ENCODE results near the gene NAA38.
A peak's percentile ranks its signal among the peaks of the same experiment; 100 is the strongest.

Gene NAA38

DNA sequence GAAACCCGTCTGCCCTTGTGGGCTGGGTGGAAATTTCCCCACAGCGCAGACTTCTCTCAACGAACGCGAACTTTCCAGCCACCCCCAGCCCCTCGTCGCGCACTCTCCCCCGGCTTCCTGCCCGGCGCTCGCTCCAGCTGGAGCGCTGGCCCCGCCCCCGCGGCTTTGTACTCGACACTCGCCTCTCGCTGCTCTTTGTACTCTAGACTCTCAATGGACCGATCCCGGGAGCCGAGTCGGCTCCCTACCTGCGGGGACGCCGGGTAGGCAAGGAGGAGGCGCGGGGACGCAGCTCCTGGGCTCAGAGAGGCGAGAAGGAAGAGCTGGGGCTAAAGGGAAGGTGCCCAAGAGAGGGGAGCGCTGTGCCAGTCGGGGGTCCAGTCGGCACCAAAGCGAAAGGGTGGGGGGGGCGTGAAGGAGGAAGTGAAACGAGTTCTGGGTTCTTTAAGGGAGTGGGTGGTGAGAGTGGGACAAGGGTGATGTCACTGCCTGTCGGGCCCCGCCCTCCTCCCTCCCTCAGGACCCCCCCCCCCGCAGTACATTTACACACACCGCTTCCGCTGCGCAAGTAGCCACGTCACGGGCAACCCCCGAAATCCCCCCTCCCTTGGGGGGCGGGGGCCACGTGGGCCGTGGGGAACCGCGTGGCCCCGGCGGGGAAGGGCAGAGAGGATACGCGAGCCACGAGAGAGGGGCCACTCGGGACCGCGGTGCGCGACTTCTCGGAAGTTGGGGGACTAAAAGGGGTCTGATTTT is 13.6 kb downstream of the NAA38 start:
- Histone ChIP-seq H3K9ac (ENCODE audit: low read depth, low read length) (peak overlapping the region; percentile 63), H3K9me3 (ENCODE audit: insufficient read depth, low read depth, low read length) (no peaks in the 10 kb centered on the region), H3K4me3 (ENCODE audit: low read length) (peak overlapping the region; percentile 80), H3K4me1 (ENCODE audit: insufficient read depth, low read length) (peaks cover 13% of the 10 kb centered on the region), H3K27me3 (ENCODE audit: insufficient read depth, low read length) (peaks cover 28% of the 10 kb centered on the region), H3K36me3 (ENCODE audit: insufficient read depth, low read length) (peaks cover 3% of the 10 kb centered on the region; the same call in 1 of the 2 replicates), H3K27ac (ENCODE audit: low read depth, low read length) (peak overlapping the region; percentile 77)
- under 1% methylated on average over 57 of the region's 61 CpGs for WGBS

DNA sequence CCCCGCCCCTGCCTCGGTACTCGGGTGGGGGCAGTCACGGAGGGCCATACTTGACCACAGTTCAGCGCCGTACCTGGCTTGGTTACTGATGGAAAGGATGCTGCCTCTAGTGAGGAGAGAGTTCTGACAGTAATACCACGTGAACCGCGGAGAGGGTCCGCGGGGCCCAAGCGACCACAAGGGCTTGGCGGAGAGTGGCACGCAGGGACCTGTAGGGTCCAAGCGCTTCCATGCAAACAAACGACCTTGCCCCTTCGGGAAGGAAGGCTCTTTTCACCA is 14.2 kb downstream of the NAA38 start:
- Histone ChIP-seq H3K36me3 (ENCODE audit: insufficient read depth, low read length) (peaks cover 3% of the 10 kb centered on the region; the same call in 1 of the 2 replicates), H3K4me1 (ENCODE audit: insufficient read depth, low read length) (peaks cover 15% of the 10 kb centered on the region), H3K27me3 (ENCODE audit: insufficient read depth, low read length) (peaks cover 29% of the 10 kb centered on the region), H3K4me3 (ENCODE audit: low read length) (peak overlapping the region; percentile 80), H3K9ac (ENCODE audit: low read depth, low read length) (peak overlapping the region; percentile 54), H3K9me3 (ENCODE audit: insufficient read depth, low read depth, low read length) (no peaks in the 10 kb centered on the region), H3K27ac (ENCODE audit: low read depth, low read length) (peak overlapping the region; percentile 77; the same call in 1 of the 2 replicates)
- WGBS = under 1% methylated on average over 17 of the region's 17 CpGs

DNA sequence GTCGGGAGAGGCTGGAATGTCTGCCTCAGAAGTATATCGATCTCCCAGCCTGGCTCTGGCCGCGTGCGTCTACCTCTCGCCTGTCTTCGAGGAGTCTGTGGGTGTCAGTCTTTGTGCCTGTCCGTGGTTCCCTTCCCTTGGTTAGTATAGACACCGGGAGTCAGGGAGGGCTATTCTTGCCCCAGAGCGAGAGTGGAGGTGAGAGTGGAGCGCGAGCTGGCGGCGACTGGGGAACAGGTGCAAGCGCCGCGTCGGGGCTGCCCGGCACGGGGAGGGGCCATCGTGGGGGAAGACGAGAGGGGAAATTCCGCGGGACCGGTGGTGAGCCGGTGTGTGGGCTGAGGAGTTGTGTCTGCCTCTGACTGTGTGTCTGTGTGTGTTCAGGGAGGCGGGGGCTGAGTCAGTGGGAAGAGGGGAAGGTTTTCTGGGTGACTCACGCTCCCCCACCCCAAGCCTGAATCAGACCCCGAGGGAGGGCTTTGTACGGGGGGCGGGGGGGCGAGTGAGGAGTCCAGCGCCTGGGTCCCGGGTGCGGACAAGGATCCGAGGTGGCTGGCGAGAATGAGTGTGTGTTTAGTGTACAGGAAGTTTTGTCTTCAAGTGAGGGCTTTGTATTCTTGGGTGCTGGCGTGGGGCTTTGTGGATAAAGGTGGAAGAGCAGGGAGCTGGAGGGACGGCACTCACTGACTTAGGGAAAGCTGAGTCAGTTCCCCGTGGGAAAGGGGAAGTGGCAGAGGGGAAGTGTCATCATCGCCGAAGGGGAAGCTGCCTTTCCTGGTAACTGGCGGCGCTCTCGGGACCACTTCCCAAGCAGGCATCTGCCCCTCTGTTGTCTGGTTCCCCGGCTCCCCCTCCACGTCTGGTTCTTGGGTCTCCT is 14.7 kb downstream of the NAA38 start:
- Histone ChIP-seq H3K36me3 (ENCODE audit: insufficient read depth, low read length) (peaks cover 3% of the 10 kb centered on the region; the same call in 1 of the 2 replicates), H3K27ac (ENCODE audit: low read depth, low read length) (peak overlapping the region; percentile 77; the same call in 1 of the 2 replicates), H3K27me3 (ENCODE audit: insufficient read depth, low read length) (peaks cover 29% of the 10 kb centered on the region), H3K9me3 (ENCODE audit: insufficient read depth, low read depth, low read length) (no peaks in the 10 kb centered on the region), H3K9ac (ENCODE audit: low read depth, low read length) (peak overlapping the region; percentile 54; the same call in 1 of the 2 replicates), H3K4me3 (ENCODE audit: low read length) (peak overlapping the region; percentile 80), H3K4me1 (ENCODE audit: insufficient read depth, low read length) (peaks cover 18% of the 10 kb centered on the region)
- 0% methylated on average over 45 of the region's 47 CpGs for WGBS

DNA sequence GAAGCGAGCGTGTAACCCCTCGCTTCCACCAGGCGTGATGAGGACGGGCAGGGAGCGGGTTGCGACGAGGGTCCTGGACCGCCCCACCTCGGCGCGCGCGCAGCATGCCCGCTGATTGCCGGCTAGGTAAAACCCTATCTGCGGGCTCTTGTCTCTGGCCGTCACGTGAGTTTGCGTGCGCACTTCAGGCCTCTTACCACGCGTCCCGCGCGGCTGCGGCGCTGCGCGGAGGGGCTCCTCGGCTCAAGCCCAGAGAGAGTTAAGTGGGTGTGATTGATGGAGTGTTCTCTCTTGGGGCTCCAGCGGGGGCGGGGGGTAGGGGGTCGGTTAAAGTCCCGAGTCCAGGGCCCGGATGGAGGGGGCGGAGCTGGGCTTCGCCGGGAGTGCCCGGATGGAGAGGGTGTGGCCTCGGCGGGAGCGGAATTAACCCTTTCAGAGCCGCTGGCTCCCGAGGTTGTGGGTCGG is 15.4 kb downstream of the NAA38 start:
- Histone ChIP-seq H3K27me3 (ENCODE audit: insufficient read depth, low read length) (peaks cover 29% of the 10 kb centered on the region), H3K36me3 (ENCODE audit: insufficient read depth, low read length) (peaks cover 3% of the 10 kb centered on the region; the same call in 1 of the 2 replicates), H3K27ac (ENCODE audit: low read depth, low read length) (peak overlapping the region; percentile 86), H3K4me1 (ENCODE audit: insufficient read depth, low read length) (peaks cover 24% of the 10 kb centered on the region), H3K9me3 (ENCODE audit: insufficient read depth, low read depth, low read length) (no peaks in the 10 kb centered on the region), H3K4me3 (ENCODE audit: low read length) (peak overlapping the region; percentile 80), H3K9ac (ENCODE audit: low read depth, low read length) (peak overlapping the region; percentile 81)
- under 1% methylated on average over 46 of the region's 46 CpGs for WGBS

DNA sequence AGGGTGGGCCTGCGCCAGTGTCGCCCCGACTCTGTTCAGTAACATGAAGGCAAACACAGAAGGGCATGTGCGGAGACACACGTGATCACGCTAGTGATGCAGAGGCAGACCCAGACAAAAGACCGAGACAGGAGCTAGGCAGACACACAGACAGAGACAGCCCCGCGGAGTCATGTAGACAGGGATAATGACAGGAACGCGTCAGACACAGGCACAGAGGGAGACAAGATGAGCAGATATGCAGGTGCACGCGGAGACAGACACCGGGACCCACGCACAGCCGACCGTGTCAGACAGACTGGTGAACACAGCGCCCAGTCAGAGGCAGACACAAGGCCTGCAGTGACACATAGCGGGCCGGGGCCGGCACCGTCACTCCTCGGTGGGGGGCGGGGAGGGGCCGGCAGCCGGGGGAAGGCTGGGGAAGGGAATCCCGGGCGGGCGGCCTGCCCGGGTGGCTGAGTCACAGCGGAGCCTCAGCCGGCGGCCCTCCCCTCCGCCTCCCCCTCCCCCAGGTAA is 15.9 kb downstream of the NAA38 start:
- Histone ChIP-seq H3K27me3 (ENCODE audit: insufficient read depth, low read length) (peaks cover 29% of the 10 kb centered on the region), H3K4me3 (ENCODE audit: low read length) (peak overlapping the region; percentile 80), H3K27ac (ENCODE audit: low read depth, low read length) (peak overlapping the region; percentile 86), H3K9me3 (ENCODE audit: insufficient read depth, low read depth, low read length) (no peaks in the 10 kb centered on the region), H3K4me1 (ENCODE audit: insufficient read depth, low read length) (peaks cover 24% of the 10 kb centered on the region), H3K9ac (ENCODE audit: low read depth, low read length) (peak overlapping the region; percentile 81; the same call in 1 of the 2 replicates), H3K36me3 (ENCODE audit: insufficient read depth, low read length) (peaks cover 2% of the 10 kb centered on the region; the same call in 1 of the 2 replicates)
- WGBS = 3% methylated on average over 34 of the region's 34 CpGs

DNA sequence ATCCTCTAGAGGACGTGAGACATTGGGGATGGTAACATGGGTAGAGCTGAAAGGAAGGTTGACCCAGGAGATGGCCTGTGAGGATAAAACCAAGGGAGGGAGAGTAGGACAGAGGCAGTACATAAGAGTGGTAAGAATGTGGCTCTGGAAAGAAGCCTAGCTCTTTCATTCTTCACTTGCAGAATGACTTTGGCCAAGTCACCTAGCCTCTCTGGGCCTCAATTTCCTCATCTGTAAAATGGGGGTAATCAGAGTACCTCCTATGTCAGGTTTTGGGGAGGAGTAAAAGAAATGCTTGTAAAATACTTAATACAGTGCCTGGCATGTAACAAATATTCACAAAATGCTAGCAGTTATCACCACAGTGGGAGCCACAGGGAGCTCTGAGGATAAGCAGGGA is 16.5 kb downstream of the NAA38 start:
- peaks cover 24% of the 10 kb centered on the region for H3K4me1 ChIP-seq (ENCODE audit: insufficient read depth, low read length)
- H3K36me3 ChIP-seq (ENCODE audit: insufficient read depth, low read length) = no peaks in the 10 kb centered on the region
- no peak overlapping the region for H3K27ac ChIP-seq (ENCODE audit: low read depth, low read length)
- H3K9ac ChIP-seq (ENCODE audit: low read depth, low read length) = no peak overlapping the region
- WGBS = 61% methylated on average over 1 of the region's 1 CpG
- peaks cover 29% of the 10 kb centered on the region for H3K27me3 ChIP-seq (ENCODE audit: insufficient read depth, low read length)
- peak overlapping the region; percentile 80 for H3K4me3 ChIP-seq (ENCODE audit: low read length)
- H3K9me3 ChIP-seq (ENCODE audit: insufficient read depth, low read depth, low read length) = no peaks in the 10 kb centered on the region

DNA sequence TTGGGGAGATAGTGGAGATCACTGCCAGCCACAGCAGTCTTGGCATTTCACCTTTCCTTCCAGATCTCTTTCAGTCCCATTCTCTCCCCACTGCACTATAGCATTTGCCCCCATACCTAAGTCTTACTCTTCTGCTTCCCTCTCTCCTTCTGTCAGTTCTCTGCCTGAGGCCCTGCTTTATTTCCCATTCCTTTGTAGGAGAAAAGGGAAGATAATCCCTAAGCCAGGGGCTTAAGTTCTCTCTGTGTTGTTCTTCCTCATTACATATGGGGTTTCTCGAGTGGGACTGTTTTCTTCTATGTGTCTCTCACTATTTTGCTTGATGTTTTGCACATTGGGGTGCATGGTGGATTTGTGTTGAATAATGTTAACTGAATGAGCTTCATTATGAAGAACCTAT is 16.9 kb downstream of the NAA38 start:
- Histone ChIP-seq H3K9ac (ENCODE audit: low read depth, low read length) (no peak overlapping the region), H3K4me3 (ENCODE audit: low read length) (no peak overlapping the region), H3K4me1 (ENCODE audit: insufficient read depth, low read length) (peaks cover 24% of the 10 kb centered on the region), H3K27me3 (ENCODE audit: insufficient read depth, low read length) (peaks cover 29% of the 10 kb centered on the region), H3K27ac (ENCODE audit: low read depth, low read length) (no peak overlapping the region), H3K9me3 (ENCODE audit: insufficient read depth, low read depth, low read length) (no peaks in the 10 kb centered on the region), H3K36me3 (ENCODE audit: insufficient read depth, low read length) (no peaks in the 10 kb centered on the region)
- 55% methylated on average over 1 of the region's 1 CpG for WGBS

DNA sequence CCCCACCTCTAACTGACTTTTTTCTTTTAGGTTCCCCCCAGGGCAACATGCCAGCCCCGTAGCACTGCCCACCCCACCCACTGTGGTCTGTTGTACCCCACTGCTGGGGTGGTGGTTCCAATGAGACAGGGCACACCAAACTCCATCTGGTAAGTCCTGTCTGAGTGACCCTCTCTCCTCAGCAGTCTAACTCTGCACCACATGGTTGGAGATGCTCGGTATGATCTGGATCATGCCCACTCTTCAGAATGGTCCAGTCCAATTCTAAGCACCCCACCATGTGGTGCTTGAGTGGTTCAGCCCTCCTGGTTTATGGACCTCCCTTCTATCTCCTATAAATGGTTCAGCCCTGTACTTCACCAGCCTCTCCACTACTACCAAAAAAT is 17.5 kb downstream of the NAA38 start:
- Histone ChIP-seq H3K4me1 (ENCODE audit: insufficient read depth, low read length) (peaks cover 24% of the 10 kb centered on the region), H3K27ac (ENCODE audit: low read depth, low read length) (no peak overlapping the region), H3K36me3 (ENCODE audit: insufficient read depth, low read length) (no peaks in the 10 kb centered on the region), H3K4me3 (ENCODE audit: low read length) (no peak overlapping the region), H3K27me3 (ENCODE audit: insufficient read depth, low read length) (peaks cover 29% of the 10 kb centered on the region), H3K9ac (ENCODE audit: low read depth, low read length) (no peak overlapping the region), H3K9me3 (ENCODE audit: insufficient read depth, low read depth, low read length) (no peaks in the 10 kb centered on the region)
- WGBS = 81% methylated on average over 2 of the region's 2 CpGs

DNA sequence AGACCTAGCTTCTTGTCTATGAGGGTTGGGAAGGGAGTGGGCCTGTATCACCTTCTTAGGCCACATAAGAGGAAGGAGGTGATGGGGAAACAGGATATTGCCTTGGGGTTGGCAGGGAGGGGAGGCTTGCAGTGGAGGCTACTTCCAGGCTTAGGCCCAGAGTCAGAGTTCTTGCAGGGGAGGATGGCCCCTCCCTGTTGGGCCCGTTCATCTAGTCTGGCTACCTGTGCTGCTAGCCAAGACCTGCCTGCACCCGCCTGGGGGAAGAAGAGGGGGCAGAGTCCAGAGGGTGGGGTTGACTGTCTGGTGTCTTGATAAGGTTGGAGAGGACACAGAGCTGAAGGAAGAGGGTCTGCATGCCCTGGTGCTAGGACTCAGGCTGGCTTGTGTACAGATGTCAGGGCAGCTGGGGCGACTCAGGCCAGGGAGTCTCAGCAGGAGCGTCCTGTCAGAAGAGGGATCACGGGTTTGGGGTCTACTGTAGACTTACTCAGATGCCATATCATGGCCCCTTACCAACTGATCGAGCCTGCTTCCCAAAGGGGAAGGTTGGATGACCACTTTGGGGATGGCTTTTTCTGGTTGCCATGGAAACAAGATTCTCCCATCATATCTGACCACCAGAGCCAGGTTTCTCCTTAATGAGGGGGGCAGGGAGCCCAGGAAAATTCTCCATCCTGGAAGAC is 18.0 kb downstream of the NAA38 start:
- H3K27me3 ChIP-seq (ENCODE audit: insufficient read depth, low read length) = peaks cover 29% of the 10 kb centered on the region
- H3K36me3 ChIP-seq (ENCODE audit: insufficient read depth, low read length) = no peaks in the 10 kb centered on the region
- H3K9me3 ChIP-seq (ENCODE audit: insufficient read depth, low read depth, low read length) = no peaks in the 10 kb centered on the region
- no peak overlapping the region for H3K27ac ChIP-seq (ENCODE audit: low read depth, low read length)
- 81% methylated on average over 6 of the region's 6 CpGs for WGBS
- H3K4me1 ChIP-seq (ENCODE audit: insufficient read depth, low read length) = peaks cover 24% of the 10 kb centered on the region
- H3K9ac ChIP-seq (ENCODE audit: low read depth, low read length) = no peak overlapping the region
- H3K4me3 ChIP-seq (ENCODE audit: low read length) = no peak overlapping the region

DNA sequence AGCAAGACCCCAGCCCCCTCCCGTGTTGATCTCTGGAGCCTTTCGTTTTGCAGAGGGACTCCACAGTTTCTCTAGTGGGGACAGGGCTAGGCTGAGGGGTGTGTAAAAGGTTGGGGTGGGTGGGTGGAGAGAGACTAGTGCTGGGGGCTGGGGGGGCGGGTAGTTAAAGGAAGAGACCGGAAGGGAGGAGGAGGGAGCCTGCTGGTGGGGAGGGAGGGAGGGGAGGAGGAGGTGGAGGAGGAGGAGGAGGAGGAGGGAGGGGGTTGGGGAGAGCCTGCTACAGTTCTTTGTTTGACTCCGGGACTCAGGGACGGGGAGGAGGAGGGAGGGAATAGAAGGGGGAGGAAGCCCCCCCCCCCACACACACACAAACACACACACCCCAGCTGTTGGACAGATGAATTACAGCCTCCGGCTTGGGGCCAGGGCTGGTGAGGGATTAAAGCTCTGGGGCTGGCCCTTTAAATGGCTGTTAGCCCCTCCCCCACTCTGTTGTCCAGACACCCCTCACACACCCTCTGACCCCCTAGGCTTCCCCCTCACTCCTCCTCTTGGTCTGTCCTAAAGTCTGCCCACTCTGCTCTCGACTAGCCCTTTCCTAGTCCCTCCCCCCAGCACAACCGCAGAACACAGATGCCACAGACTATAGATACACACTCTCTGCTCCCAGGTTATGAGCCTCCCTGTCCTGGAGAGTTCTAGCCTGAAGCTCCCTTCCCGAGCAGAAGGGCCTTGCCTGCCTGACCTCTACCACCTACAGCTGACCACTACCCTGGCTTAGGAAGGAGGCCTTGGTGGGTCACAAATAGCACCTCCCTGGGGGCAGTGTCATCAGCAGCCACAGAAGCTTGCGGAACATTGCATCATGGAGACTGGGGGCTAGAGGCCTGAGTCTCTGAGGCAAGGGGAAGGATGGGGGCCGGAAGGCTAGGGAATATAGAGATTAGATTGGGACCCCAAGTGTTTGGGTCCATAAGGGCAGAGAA is 19.0 kb downstream of the NAA38 start:
- WGBS = 22% methylated on average over 9 of the region's 12 CpGs
- peaks cover 31% of the 10 kb centered on the region for H3K27me3 ChIP-seq (ENCODE audit: insufficient read depth, low read length)

More for the DNA sequence above, 19.0 kb downstream of the NAA38 start:
- Histone ChIP-seq H3K4me3 (ENCODE audit: low read length) (peak overlapping the region; percentile 92), H3K9me3 (ENCODE audit: insufficient read depth, low read depth, low read length) (no peaks in the 10 kb centered on the region), H3K4me1 (ENCODE audit: insufficient read depth, low read length) (peaks cover 27% of the 10 kb centered on the region), H3K9ac (ENCODE audit: low read depth, low read length) (no peak overlapping the region), H3K27ac (ENCODE audit: low read depth, low read length) (peak overlapping the region; percentile 11; the same call in 1 of the 2 replicates), H3K36me3 (ENCODE audit: insufficient read depth, low read length) (no peaks in the 10 kb centered on the region)

All from HUES64 (cell line).